DND-41 (cell line): ENCODE data around the gene CLCN2.

Source experiments
- CTCF ChIP-seq: IDR thresholded peaks from 2 replicates; pipeline ENCODE4 v1.5.1; 2012; ENCODE audit warnings: borderline replicate concordance, low read length, moderate library complexity, mild to moderate bottlenecking; ENCODE audit not compliant: poor library complexity, severe bottlenecking; ENCODE audit errors: extremely low read depth
- EZH2 ChIP-seq: IDR thresholded peaks from 3 replicates; pipeline ENCODE4 v1.6.1; 2012; ENCODE audit warnings: borderline replicate concordance, low read depth, mild to moderate bottlenecking, moderate library complexity, low read length, inconsistent platforms; ENCODE audit not compliant: severe bottlenecking

- TF ChIP-seq CTCF (no peak), EZH2 (no peak)
These were observed 28.2 kb downstream of the CLCN2 start for GRCh38 chr3:184333190-184333589.
